ENCODE measurements around the gene EHHADH. TPM values are rescaled to one million over a fixed set of nuclear protein-coding genes. Genes with fewer than 3 reads are reported as not detected.
"Not testable (repeated sequence)": the region's sequence is repeated elsewhere in the genome, so short reads cannot be mapped to it uniquely, and the experiment has no call there.

Gene EHHADH
- total and polyA plus RNA-seq, 8 donors: 7.4 to 13.5 (median 12.0) TPM

GRCh38 chr3:185233328-185233727, 20.5 kb downstream of the EHHADH start:
- ATAC-seq (no peak), DNase-seq (no peak)
- Histone ChIP-seq H3K4me1 (no peaks in the 10 kb centered on the region), H3K27me3 (no peaks in the 10 kb centered on the region), H3K4me3 (no peak overlapping the region), H3K27ac (no peak overlapping the region), H3K36me3 (peaks cover 0 to 33% of the 10 kb centered on the region in 2 donors), H3K9me3 (peaks cover 0 to 43% of the 10 kb centered on the region in 2 donors)
- no peak for TF ChIP-seq CTCF (IDR thresholded peaks at IDR 0.05)
- intact Hi-C loops (cut with DNase I): no loop called here

GRCh38 chr3:185226526-185226925, 27.3 kb downstream of the EHHADH start:
- ATAC-seq; intact Hi-C loops (cut with DNase I); DNase-seq; H3K9me3 ChIP-seq; H3K27me3 ChIP-seq; H3K36me3 ChIP-seq; H3K4me3 ChIP-seq; H3K27ac ChIP-seq; H3K4me1 ChIP-seq: not testable (repeated sequence)

- Histone ChIP-seq H3K27ac (no peak overlapping the region), H3K27me3 (no peaks in the 10 kb centered on the region), H3K36me3 (no peaks in the 10 kb centered on the region), H3K4me3 (no peak overlapping the region), H3K4me1 (no peaks in the 10 kb centered on the region), H3K9me3 (no peaks in the 10 kb centered on the region)
- intact Hi-C loops (cut with DNase I): no loop called here
- DNase-seq (no peak), ATAC-seq (no peak)
- no peak for TF ChIP-seq CTCF (IDR thresholded peaks at IDR 0.05)
Measured at GRCh38 chr3:185225523-185225922, 28.3 kb downstream of the EHHADH start.

GRCh38 chr3:185225080-185225479, 28.8 kb downstream of the EHHADH start:
- Histone ChIP-seq H3K27me3 (no peaks in the 10 kb centered on the region), H3K4me1 (no peaks in the 10 kb centered on the region), H3K4me3 (no peak overlapping the region), H3K27ac (no peak overlapping the region), H3K36me3 (no peaks in the 10 kb centered on the region), H3K9me3 (no peaks in the 10 kb centered on the region)
- no peak for TF ChIP-seq CTCF (IDR thresholded peaks at IDR 0.05)
- intact Hi-C loops (cut with DNase I): no loop called here
- DNase-seq: no peak
- ATAC-seq: no peak

GRCh38 chr3:185221203-185221602, 32.6 kb downstream of the EHHADH start:
- Histone ChIP-seq H3K9me3 (no peaks in the 10 kb centered on the region), H3K4me1 (no peaks in the 10 kb centered on the region), H3K27ac (no peak overlapping the region), H3K4me3 (no peak overlapping the region), H3K36me3 (no peaks in the 10 kb centered on the region), H3K27me3 (no peaks in the 10 kb centered on the region)
- no peak for TF ChIP-seq CTCF (IDR thresholded peaks at IDR 0.05)
- intact Hi-C loops (cut with DNase I): no loop called here
- ATAC-seq: no peak
- DNase-seq: no peak

- no peaks in the 10 kb centered on the region for H3K27me3 ChIP-seq
- intact Hi-C loops (cut with DNase I): no loop called here
- peak overlapping the region; percentile 52 to 74 for H3K27ac ChIP-seq
- TF ChIP-seq CTCF (IDR thresholded peaks at IDR 0.05): no peak
- DNase-seq (peak in 2 of 4 donors; percentile 1 to 34), ATAC-seq (peak; percentile 97)
- no peaks in the 10 kb centered on the region for H3K36me3 ChIP-seq
- H3K4me1 ChIP-seq: no peaks in the 10 kb centered on the region
- peak overlapping the region; percentile 2 to 28 for H3K4me3 ChIP-seq
- no peaks in the 10 kb centered on the region for H3K9me3 ChIP-seq
Measured at GRCh38 chr3:185216607-185216958, 37.3 kb downstream of the EHHADH start.
